Testis (tissue), 2 donors: ENCODE data around the gene OTULIN.

Experiments
- POLR2A ChIP-seq: fragments of 450-650 bp; IDR thresholded peaks from one replicate; pipeline ENCODE4 v1.6.1; 2017; ENCODE audit warnings: antibody characterized with exemption, mild to moderate bottlenecking, moderate library complexity
- TF ChIP-seq, protein P1 (sequence below), 3 experiments: fragments of 450-650 bp in 2 of 3; fragments of 200-600 bp in 1 of 3; sonication (generic) in 1 of 3; IDR thresholded peaks; one replicate each; pipeline ENCODE4 v1.5.1; 2016 to 2019; ENCODE audit warnings: antibody characterized with exemption in 3 of 3, mild to moderate bottlenecking in 2 of 3, moderate library complexity in 1 of 3

DNA sequence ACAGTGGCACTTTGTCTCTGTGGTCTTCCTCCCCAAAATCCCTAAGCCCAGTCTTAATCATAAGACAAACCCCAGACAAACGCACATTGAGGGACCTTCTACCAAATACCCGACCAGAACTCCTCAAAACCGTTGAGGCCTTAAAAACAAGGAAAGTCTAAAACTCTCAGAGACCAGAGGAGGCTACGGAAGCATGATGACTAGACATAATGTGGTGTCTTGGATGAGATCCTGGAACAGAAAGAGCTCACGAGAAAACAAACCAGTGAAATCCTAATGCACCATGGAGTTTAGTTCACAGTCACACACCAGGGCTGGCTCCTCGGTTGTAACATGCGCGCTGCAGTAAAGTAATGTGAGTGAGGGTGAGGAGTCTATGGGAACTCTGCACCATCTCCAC lies 58.4 kb downstream of the OTULIN start:
- TF ChIP-seq, protein P1, sequence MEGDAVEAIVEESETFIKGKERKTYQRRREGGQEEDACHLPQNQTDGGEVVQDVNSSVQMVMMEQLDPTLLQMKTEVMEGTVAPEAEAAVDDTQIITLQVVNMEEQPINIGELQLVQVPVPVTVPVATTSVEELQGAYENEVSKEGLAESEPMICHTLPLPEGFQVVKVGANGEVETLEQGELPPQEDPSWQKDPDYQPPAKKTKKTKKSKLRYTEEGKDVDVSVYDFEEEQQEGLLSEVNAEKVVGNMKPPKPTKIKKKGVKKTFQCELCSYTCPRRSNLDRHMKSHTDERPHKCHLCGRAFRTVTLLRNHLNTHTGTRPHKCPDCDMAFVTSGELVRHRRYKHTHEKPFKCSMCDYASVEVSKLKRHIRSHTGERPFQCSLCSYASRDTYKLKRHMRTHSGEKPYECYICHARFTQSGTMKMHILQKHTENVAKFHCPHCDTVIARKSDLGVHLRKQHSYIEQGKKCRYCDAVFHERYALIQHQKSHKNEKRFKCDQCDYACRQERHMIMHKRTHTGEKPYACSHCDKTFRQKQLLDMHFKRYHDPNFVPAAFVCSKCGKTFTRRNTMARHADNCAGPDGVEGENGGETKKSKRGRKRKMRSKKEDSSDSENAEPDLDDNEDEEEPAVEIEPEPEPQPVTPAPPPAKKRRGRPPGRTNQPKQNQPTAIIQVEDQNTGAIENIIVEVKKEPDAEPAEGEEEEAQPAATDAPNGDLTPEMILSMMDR (IDR thresholded peaks at IDR 0.05): no peak
- no peak for TF ChIP-seq POLR2A
